Mammary epithelial cell (primary cell): ENCODE data around the gene CFAP74.

ENCODE experiments used
- EZH2 ChIP-seq: IDR thresholded peaks from 2 replicates; pipeline ENCODE4 v1.6.1; 2012; ENCODE audit warnings: low read length, inconsistent platforms, borderline replicate concordance
- TF ChIP-seq, protein P1 (sequence below), 2 donors: IDR thresholded peaks in 1 of 2; conservative IDR thresholded peaks in 1 of 2; 2 replicates each; pipeline ENCODE4 v1.5.1; 2011 to 2012; ENCODE audit warnings: inconsistent platforms in 2 of 2, low read length in 2 of 2, mild to moderate bottlenecking in 2 of 2, control low read depth in 1 of 2, low read depth in 1 of 2; ENCODE audit not compliant: insufficient read depth in 1 of 2; ENCODE audit errors: extremely low read depth in 1 of 2

DNA sequence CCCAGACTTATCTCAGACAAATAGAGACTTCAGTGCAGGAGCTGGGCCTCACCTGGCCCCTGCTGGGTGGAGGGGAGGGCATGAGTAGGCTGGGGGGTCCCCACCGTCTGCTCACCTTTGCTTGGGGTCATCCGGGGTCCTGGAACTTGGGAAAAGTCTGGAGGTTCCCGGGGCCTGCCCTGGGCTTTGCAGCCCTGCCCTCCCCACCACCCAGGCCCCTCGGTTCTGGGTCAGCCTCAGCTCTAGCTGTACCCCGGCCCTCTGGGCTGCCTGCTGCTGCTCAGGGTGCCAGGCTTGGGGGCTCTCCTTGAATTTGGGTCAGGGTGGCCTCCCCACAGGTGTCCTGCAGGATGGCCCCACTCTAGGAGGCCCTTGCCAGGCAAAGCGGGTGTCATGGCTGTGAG is 82.1 kb downstream of the CFAP74 start:
- TF ChIP-seq, protein P1, sequence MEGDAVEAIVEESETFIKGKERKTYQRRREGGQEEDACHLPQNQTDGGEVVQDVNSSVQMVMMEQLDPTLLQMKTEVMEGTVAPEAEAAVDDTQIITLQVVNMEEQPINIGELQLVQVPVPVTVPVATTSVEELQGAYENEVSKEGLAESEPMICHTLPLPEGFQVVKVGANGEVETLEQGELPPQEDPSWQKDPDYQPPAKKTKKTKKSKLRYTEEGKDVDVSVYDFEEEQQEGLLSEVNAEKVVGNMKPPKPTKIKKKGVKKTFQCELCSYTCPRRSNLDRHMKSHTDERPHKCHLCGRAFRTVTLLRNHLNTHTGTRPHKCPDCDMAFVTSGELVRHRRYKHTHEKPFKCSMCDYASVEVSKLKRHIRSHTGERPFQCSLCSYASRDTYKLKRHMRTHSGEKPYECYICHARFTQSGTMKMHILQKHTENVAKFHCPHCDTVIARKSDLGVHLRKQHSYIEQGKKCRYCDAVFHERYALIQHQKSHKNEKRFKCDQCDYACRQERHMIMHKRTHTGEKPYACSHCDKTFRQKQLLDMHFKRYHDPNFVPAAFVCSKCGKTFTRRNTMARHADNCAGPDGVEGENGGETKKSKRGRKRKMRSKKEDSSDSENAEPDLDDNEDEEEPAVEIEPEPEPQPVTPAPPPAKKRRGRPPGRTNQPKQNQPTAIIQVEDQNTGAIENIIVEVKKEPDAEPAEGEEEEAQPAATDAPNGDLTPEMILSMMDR (conservative IDR thresholded peaks at IDR 0.05 in 1 of 2, IDR thresholded peaks at IDR 0.05 in 1 of 2; ENCODE audit: extremely low read depth in 1 of 2, insufficient read depth in 1 of 2, low read depth in 1 of 2, low read length in 2 of 2): no peak
- no peak for TF ChIP-seq EZH2
